NB4 (cell line): ENCODE data around the gene DMAC2.
"Not testable (repeated sequence)": the region's sequence is repeated elsewhere in the genome, so short reads cannot be mapped to it uniquely, and the experiment has no call there.

Source experiments
- CTCF ChIP-seq: IDR thresholded peaks from one replicate; pipeline ENCODE4 v1.5.1; 2012; ENCODE audit warnings: low read depth, low read length
- MAX ChIP-seq: IDR thresholded peaks from 2 replicates; pipeline ENCODE4 v1.6.1; 2011; ENCODE audit warnings: low read depth, low read length
- MYC ChIP-seq: IDR thresholded peaks from 2 replicates; pipeline ENCODE4 v1.6.1; 2011; ENCODE audit warnings: low read depth, low read length
- POLR2A ChIP-seq: IDR thresholded peaks from 2 replicates; pipeline ENCODE4 v1.6.1; 2011; ENCODE audit warnings: mild to moderate bottlenecking; ENCODE audit not compliant: insufficient read length; ENCODE audit errors: extremely low read depth

- not testable (repeated sequence) for TF ChIP-seq CTCF, POLR2A, MYC, MAX
Observed at GRCh38 chr19:41486953-41487352, 47.2 kb upstream of the DMAC2 start.
